GM19035 (cell line): ENCODE data around the gene SDHAF4.
A peak's percentile ranks its signal among the peaks of the same experiment; 100 is the strongest.
"Not testable (repeated sequence)": the region's sequence is repeated elsewhere in the genome, so short reads cannot be mapped to it uniquely, and the experiment has no call there.

Source experiments
- ATAC-seq: cut with Tn5 transposase; IDR thresholded peaks from one replicate; pipeline ENCODE4 v1.9.1; 2021; ENCODE audit not compliant: unreplicated experiment

SDHAF4 gene

GRCh38 chr6:70566751-70567382, at the start of gene SDHAF4:
TSS of gene SDHAF4 (plus strand) at chr6:70566930. CDS start at chr6:70566941, 11 bp downstream.
- ATAC-seq: peak; percentile 100

GRCh38 chr6:70518723-70519122, 48.0 kb upstream of the SDHAF4 start:
- ATAC-seq: no peak

GRCh38 chr6:70520575-70520974, 46.2 kb upstream of the SDHAF4 start:
- ATAC-seq: peak; percentile 53

- no peak for ATAC-seq
Measured at GRCh38 chr6:70524721-70525286, 41.9 kb upstream of the SDHAF4 start.

- ATAC-seq: no peak
Measured at GRCh38 chr6:70527071-70527737, 39.5 kb upstream of the SDHAF4 start.

- no peak for ATAC-seq
Measured at GRCh38 chr6:70530023-70530422, 36.7 kb upstream of the SDHAF4 start.

- no peak for ATAC-seq
Measured at GRCh38 chr6:70531133-70531532, 35.6 kb upstream of the SDHAF4 start.

- ATAC-seq: no peak
Measured at GRCh38 chr6:70537266-70537665, 29.5 kb upstream of the SDHAF4 start.

GRCh38 chr6:70538376-70538775, 28.4 kb upstream of the SDHAF4 start:
- ATAC-seq: peak; percentile 72

GRCh38 chr6:70547313-70547712, 19.4 kb upstream of the SDHAF4 start:
- no peak for ATAC-seq

GRCh38 chr6:70547905-70548304, 18.8 kb upstream of the SDHAF4 start:
- no peak for ATAC-seq

GRCh38 chr6:70549327-70549726, 17.4 kb upstream of the SDHAF4 start:
- ATAC-seq: no peak

- no peak for ATAC-seq
Measured at GRCh38 chr6:70551566-70551965, 15.2 kb upstream of the SDHAF4 start.

- not testable (repeated sequence) for ATAC-seq
Measured at GRCh38 chr6:70552286-70552940, 14.3 kb upstream of the SDHAF4 start.

- ATAC-seq: no peak
Measured at GRCh38 chr6:70552974-70553373, 13.8 kb upstream of the SDHAF4 start.

- no peak for ATAC-seq
Measured at GRCh38 chr6:70557998-70558397, 8.7 kb upstream of the SDHAF4 start.

GRCh38 chr6:70562401-70562800, 4.3 kb upstream of the SDHAF4 start:
- ATAC-seq: not testable (repeated sequence)

GRCh38 chr6:70563530-70563929, 3.2 kb upstream of the SDHAF4 start:
- no peak for ATAC-seq

GRCh38 chr6:70574643-70575042, 7.9 kb downstream of the SDHAF4 start:
- no peak for ATAC-seq

GRCh38 chr6:70575899-70576495, 9.3 kb downstream of the SDHAF4 start:
- ATAC-seq: no peak

GRCh38 chr6:70586114-70586513, 19.4 kb downstream of the SDHAF4 start:
- peak; percentile 88 for ATAC-seq
